HepG2 (cell line): ENCODE measurements around the gene WNK2. TPM values are rescaled to one million over a fixed set of nuclear protein-coding genes. Genes with fewer than 3 reads are reported as not detected.

Source experiments
- ATF7-NPFF ChIP-seq: sonication (generic); formaldehyde crosslinking; IDR thresholded peaks from 2 replicates; pipeline ENCODE4 v1.8.1; 2023; ENCODE audit warnings: mild to moderate bottlenecking, low read depth, missing genetic modification reagents, moderate library complexity
- CBX5 ChIP-seq: sonication (generic); formaldehyde crosslinking; IDR thresholded peaks from 2 replicates; pipeline ENCODE4 v1.4.0; 2020; ENCODE audit warnings: missing genetic modification reagents, borderline replicate concordance
- CCAR2 ChIP-seq: fragments of 200-400 bp; formaldehyde crosslinking; optimal IDR thresholded peaks from 2 replicates; pipeline ENCODE3; 2018; ENCODE audit warnings: low read depth, mild to moderate bottlenecking, low read length, moderate library complexity
- CENPX ChIP-seq: sonication (generic); formaldehyde crosslinking; IDR thresholded peaks from 2 replicates; pipeline ENCODE4 v1.9.0; 2021; ENCODE audit warnings: mild to moderate bottlenecking, missing genetic modification reagents, moderate library complexity
- HMG20B ChIP-seq: conservative IDR thresholded peaks from 2 replicates; pipeline ENCODE4 v1.6.1; 2016; ENCODE audit warnings: missing genetic modification reagents, missing compliant biosample characterization
- JARID2 ChIP-seq: sonication (generic); formaldehyde crosslinking; IDR thresholded peaks from 2 replicates; pipeline ENCODE4 v1.8.1; 2023; ENCODE audit warnings: missing genetic modification reagents, inconsistent platforms; ENCODE audit not compliant: insufficient replicate concordance
- NFIB ChIP-seq: sonication (generic); formaldehyde crosslinking; IDR thresholded peaks from 2 replicates; pipeline ENCODE4 v1.9.0; 2021; ENCODE audit warnings: missing genetic modification reagents, mild to moderate bottlenecking, borderline replicate concordance
- NFRKB ChIP-seq: fragments of 450-650 bp; IDR thresholded peaks from 2 replicates; pipeline ENCODE4 v1.6.1; 2017
- PLRG1 ChIP-seq: fragments of 450-650 bp; conservative IDR thresholded peaks from 2 replicates; pipeline ENCODE4 v1.6.1; 2016
- POGK ChIP-seq: sonication (generic); formaldehyde crosslinking; conservative IDR thresholded peaks from 2 replicates; pipeline ENCODE4 v1.8.0; 2022; ENCODE audit warnings: mild to moderate bottlenecking, moderate library complexity, missing genetic modification reagents
- RBFOX2 ChIP-seq: fragments of 200-400 bp; formaldehyde crosslinking; IDR thresholded peaks from 2 replicates; pipeline ENCODE4 v1.6.1; 2017; ENCODE audit warnings: low read depth, mild to moderate bottlenecking, low read length
- SKIL ChIP-seq: sonication (generic); formaldehyde crosslinking; IDR thresholded peaks from 2 replicates; pipeline ENCODE4 v1.8.0; 2022; ENCODE audit warnings: missing genetic modification reagents, mild to moderate bottlenecking, moderate library complexity, borderline replicate concordance
- TAF15 ChIP-seq: fragments of 200-400 bp; formaldehyde crosslinking; IDR thresholded peaks from one replicate; pipeline ENCODE4 v1.6.1; 2018; ENCODE audit warnings: mild to moderate bottlenecking, low read depth, low read length; ENCODE audit not compliant: poor library complexity, severe bottlenecking
- ZBTB14 ChIP-seq: sonication (generic); formaldehyde crosslinking; IDR thresholded peaks from 2 replicates; pipeline ENCODE4 v1.4.0; 2020; ENCODE audit warnings: missing genetic modification reagents
- ZFP36L2 ChIP-seq: sonication (generic); formaldehyde crosslinking; IDR thresholded peaks from 2 replicates; pipeline ENCODE4 v1.4.0; 2020; ENCODE audit warnings: missing genetic modification reagents
- ZFP41 ChIP-seq: sonication (generic); formaldehyde crosslinking; IDR thresholded peaks from 2 replicates; pipeline ENCODE4 v1.4.0; 2020; ENCODE audit warnings: mild to moderate bottlenecking, missing genetic modification reagents, borderline replicate concordance
- ZGPAT ChIP-seq: IDR thresholded peaks from 2 replicates; pipeline ENCODE4 v1.6.1; 2016; ENCODE audit warnings: mild to moderate bottlenecking
- ZIK1 ChIP-seq: sonication (generic); formaldehyde crosslinking; IDR thresholded peaks from 2 replicates; pipeline ENCODE4 v1.5.0; 2020; ENCODE audit warnings: mild to moderate bottlenecking, low read depth, missing genetic modification reagents, borderline replicate concordance
- ZMYM3 ChIP-seq: sonication (generic); formaldehyde crosslinking; IDR thresholded peaks from 2 replicates; pipeline ENCODE4 v1.5.1; 2020; ENCODE audit warnings: mild to moderate bottlenecking, missing genetic modification reagents
- ZNF33B ChIP-seq: sonication (generic); formaldehyde crosslinking; IDR thresholded peaks from 2 replicates; pipeline ENCODE4 v1.5.1; 2020; ENCODE audit warnings: mild to moderate bottlenecking, missing genetic modification reagents
- ZNF7 ChIP-seq: IDR thresholded peaks from 2 replicates; pipeline ENCODE4 v1.6.1; 2016; ENCODE audit warnings: missing biosample characterization, missing genetic modification reagents
- ZNF724P ChIP-seq: sonication (generic); formaldehyde crosslinking; IDR thresholded peaks from 2 replicates; pipeline ENCODE4 v1.8.0; 2022; ENCODE audit warnings: missing genetic modification reagents, borderline replicate concordance
- ZSCAN22 ChIP-seq: sonication (generic); formaldehyde crosslinking; IDR thresholded peaks from 2 replicates; pipeline ENCODE4 v1.4.0; 2020; ENCODE audit warnings: mild to moderate bottlenecking, missing genetic modification reagents
- polyA plus RNA-seq, 8 experiments: library from polyadenylated mRNA; depleted of rRNA in 3 of 8; stranded (reverse) in 7 of 8; unstranded in 1 of 8; fragments of >200 nt; fragmentation: Illumina TruSeq in 4 of 8; extraction: Trizol in 4 of 8; gene quantifications; 2 replicates each; pipeline versions ENCODE4 v1.2.1 to v1.2.3, GENCODE V29; 2011 to 2016; ENCODE audit warnings: low read depth in 4 of 8, missing spikeins in 1 of 8, mixed read lengths in 1 of 8; ENCODE audit not compliant: insufficient read depth in 1 of 8
- total RNA-seq, 5 experiments: library from RNA; depleted of rRNA; stranded (reverse); fragments of >200 nt; fragmentation: Illumina TruSeq; extraction: Trizol; gene quantifications; 2 replicates each; pipeline ENCODE4 v1.2.3, GENCODE V29; 2016; ENCODE audit warnings: low read depth in 1 of 5

WNK2 gene
- total and polyA plus RNA-seq, 2 of the 13 experiments (the other 11 are each of a cell fraction or from before 2014, with no cell fraction given) = 10.5 to 12.0 TPM

GRCh38 chr9:93298498-93299417 is 114.8 kb downstream of the WNK2 start (continued):
- TF ChIP-seq NFIB (CRISPR knock-in tag) (no peak), CBX5 (CRISPR knock-in tag) (no peak; the same call in 1 of the 2 replicates), HMG20B (CRISPR knock-in tag) (no peak), ZIK1 (peak; percentile 20; the same call in 1 of the 2 replicates), RBFOX2 (peak; percentile 72), ZNF33B (no peak), ZFP36L2 (CRISPR knock-in tag) (no peak), ZNF7 (CRISPR knock-in tag) (no peak), ZMYM3 (CRISPR knock-in tag) (no peak; the same call in 1 of the 2 replicates), ZGPAT (CRISPR knock-in tag) (peak; percentile 77), ZNF724P (CRISPR knock-in tag) (no peak), SKIL (CRISPR knock-in tag) (peak; percentile 89), ZFP41 (CRISPR knock-in tag) (peak; percentile 55; the same call in 1 of the 2 replicates), ZSCAN22 (no peak), PLRG1 (no peak), NFRKB (no peak), POGK (no peak; the same call in 1 of the 2 replicates), CENPX (CRISPR knock-in tag) (no peak), ZBTB14 (no peak), CCAR2 (no peak), JARID2 (CRISPR knock-in tag) (no peak), ATF7-NPFF (CRISPR knock-in tag) (0 out of 2 replicates have a peak, but pooled peaks have one; percentile 66), TAF15 (no peak)
